HEK293 (cell line): ENCODE data around the gene DNMT3L.

Experiments used
- CTCF ChIA-PET: fragments of 350-600 bp; formaldehyde crosslinking; extraction: SDS; loops from one replicate; lab custom pipeline; 2021; ENCODE audit warnings: antibody characterized with exemption; lab: Yijun Ruan, JAX
- POLR2A ChIA-PET: fragments of 300-600 bp; formaldehyde crosslinking; extraction: SDS; loops from one replicate; lab custom pipeline; 2020; ENCODE audit warnings: antibody characterized with exemption, inconsistent platforms; lab: Yijun Ruan, JAX
- H3K27ac ChIP-seq: fragments of 200-500 bp; sonication (Bioruptor generic); 2 replicates; pipeline ENCODE4 v1.5.1; 2014; ENCODE audit warnings: low read depth, low read length, control low read depth, inconsistent platforms; ENCODE audit errors: extremely low read depth
- H3K36me3 ChIP-seq, 2 experiments: fragments of 200-500 bp in 1 of 2; sonication (Bioruptor generic) in 1 of 2; 1 replicate in 1 of 2; 2 replicates in 1 of 2; pipeline ENCODE4 v1.5.1; 2014 to 2017; ENCODE audit warnings: inconsistent platforms in 2 of 2, low read length in 2 of 2; ENCODE audit not compliant: control insufficient read depth in 2 of 2, insufficient read depth in 1 of 2
- H3K4me1 ChIP-seq: fragments of 200-500 bp; sonication (Bioruptor generic); 2 replicates; pipeline ENCODE4 v1.5.1; 2014; ENCODE audit warnings: mild to moderate bottlenecking, low read length, inconsistent platforms; ENCODE audit not compliant: control insufficient read depth, insufficient read depth
- H3K4me3 ChIP-seq: 2 replicates; pipeline ENCODE4 v1.5.1; 2011; ENCODE audit warnings: low read depth, mild to moderate bottlenecking, control low read depth, low read length, moderate library complexity
- H3K9me3 ChIP-seq: fragments of 200-500 bp; sonication (Bioruptor generic); 2 replicates; pipeline ENCODE4 v1.5.1; 2014; ENCODE audit warnings: low read depth, low read length, inconsistent platforms; ENCODE audit not compliant: control insufficient read depth, insufficient read depth
- AEBP2 ChIP-seq: fragments of 450-650 bp; formaldehyde crosslinking; IDR thresholded peaks from 2 replicates; pipeline ENCODE4 v1.5.1; 2016; ENCODE audit warnings: missing biosample characterization, missing genetic modification characterization, borderline replicate concordance
- KLF8 ChIP-seq: fragments of 450-650 bp; formaldehyde crosslinking; IDR thresholded peaks from 2 replicates; pipeline ENCODE4 v1.5.1; 2016; ENCODE audit warnings: missing biosample characterization, missing genetic modification characterization
- KLF9 ChIP-seq: fragments of 450-650 bp; formaldehyde crosslinking; IDR thresholded peaks from 2 replicates; pipeline ENCODE4 v1.5.1; 2016; ENCODE audit warnings: missing biosample characterization, missing genetic modification characterization, low read depth
- REPIN1 ChIP-seq: fragments of 450-650 bp; formaldehyde crosslinking; IDR thresholded peaks from 2 replicates; pipeline ENCODE4 v1.5.1; 2017; ENCODE audit warnings: missing biosample characterization, missing genetic modification characterization, low read depth
- SP2 ChIP-seq: fragments of 450-650 bp; formaldehyde crosslinking; IDR thresholded peaks from 2 replicates; pipeline ENCODE4 v1.5.1; 2016; ENCODE audit warnings: missing biosample characterization, missing genetic modification characterization
- SP7 ChIP-seq: fragments of 450-650 bp; formaldehyde crosslinking; IDR thresholded peaks from 2 replicates; pipeline ENCODE4 v1.5.1; 2016; ENCODE audit warnings: missing biosample characterization, missing genetic modification characterization
- ZBTB6 ChIP-seq: fragments of 450-650 bp; formaldehyde crosslinking; IDR thresholded peaks from 2 replicates; pipeline ENCODE4 v1.5.1; 2017; ENCODE audit warnings: missing biosample characterization, missing genetic modification characterization
- ZFP41 ChIP-seq: fragments of 450-650 bp; formaldehyde crosslinking; IDR thresholded peaks from 2 replicates; pipeline ENCODE4 v1.5.1; 2016; ENCODE audit warnings: missing biosample characterization, missing genetic modification characterization, borderline replicate concordance
- ZNF121 ChIP-seq: fragments of 450-650 bp; formaldehyde crosslinking; IDR thresholded peaks from 2 replicates; pipeline ENCODE4 v1.5.1; 2016; ENCODE audit warnings: missing biosample characterization, missing genetic modification characterization
- ZNF146 ChIP-seq: fragments of 450-650 bp; formaldehyde crosslinking; IDR thresholded peaks from 2 replicates; pipeline ENCODE4 v1.5.1; 2016; ENCODE audit warnings: missing biosample characterization, missing genetic modification characterization
- ZNF26 ChIP-seq: fragments of 450-650 bp; formaldehyde crosslinking; IDR thresholded peaks from 2 replicates; pipeline ENCODE4 v1.5.1; 2016; ENCODE audit warnings: missing biosample characterization, missing genetic modification characterization
- ZNF280D ChIP-seq: fragments of 450-650 bp; formaldehyde crosslinking; IDR thresholded peaks from 2 replicates; pipeline ENCODE4 v1.5.1; 2016; ENCODE audit warnings: missing biosample characterization, missing genetic modification characterization
- ZNF48 ChIP-seq: fragments of 450-650 bp; formaldehyde crosslinking; IDR thresholded peaks from 2 replicates; pipeline ENCODE4 v1.5.1; 2016; ENCODE audit warnings: missing biosample characterization, missing genetic modification characterization
- ZNF501 ChIP-seq: fragments of 450-650 bp; formaldehyde crosslinking; IDR thresholded peaks from 2 replicates; pipeline ENCODE4 v1.5.1; 2016; ENCODE audit warnings: missing biosample characterization, missing genetic modification characterization
- ZNF610 ChIP-seq: fragments of 450-650 bp; formaldehyde crosslinking; IDR thresholded peaks from 2 replicates; pipeline ENCODE4 v1.5.1; 2016; ENCODE audit warnings: missing biosample characterization, missing genetic modification characterization, borderline replicate concordance
- ZNF76 ChIP-seq: fragments of 450-650 bp; formaldehyde crosslinking; IDR thresholded peaks from 2 replicates; pipeline ENCODE4; 2016; ENCODE audit warnings: low read depth, missing biosample characterization, missing genetic modification characterization, borderline replicate concordance
- ZSCAN30 ChIP-seq: fragments of 450-650 bp; IDR thresholded peaks from 2 replicates; pipeline ENCODE4 v1.5.1; 2018; ENCODE audit warnings: missing biosample characterization, mild to moderate bottlenecking, missing genetic modification characterization, moderate library complexity
- ZSCAN4 ChIP-seq: fragments of 450-650 bp; formaldehyde crosslinking; IDR thresholded peaks from 2 replicates; pipeline ENCODE4 v1.5.1; 2017; ENCODE audit warnings: missing biosample characterization, missing genetic modification characterization
- ZSCAN5A ChIP-seq: fragments of 450-650 bp; formaldehyde crosslinking; IDR thresholded peaks from 2 replicates; pipeline ENCODE4 v1.5.1; 2016; ENCODE audit warnings: missing biosample characterization, missing genetic modification characterization

DNMT3L gene

GRCh38 chr21:44299085-44299457 is 37.4 kb upstream of the DNMT3L start:
- Histone ChIP-seq H3K27ac (peak overlapping the region; percentile 81; the same call in 1 of the 2 replicates), H3K9me3 (no peaks in the 10 kb centered on the region), H3K36me3 (no peaks in the 10 kb centered on the region), H3K4me3 (peak overlapping the region; percentile 64), H3K4me1 (peaks cover 8% of the 10 kb centered on the region; the same call in 1 of the 2 replicates)
- TF ChIP-seq KLF9 (tag by site-specific recombination) = no peak
- peak; percentile 82 for TF ChIP-seq ZSCAN4 (tag by site-specific recombination)
- no peak for TF ChIP-seq ZNF501 (tag by site-specific recombination)
- no peak for TF ChIP-seq ZSCAN30 (tag by site-specific recombination)
- TF ChIP-seq SP2 (tag by site-specific recombination) = no peak
- TF ChIP-seq AEBP2 (tag by site-specific recombination) = no peak
- CTCF ChIA-PET = interaction anchor here (0.6 to 2.2 kb wide), 6 partner anchors 10 to 1372 kb away, joined by 3 to 11 read pairs (median 3); no protein-coding TSS in a partner anchor
- POLR2A ChIA-PET = interaction anchor here (0.8 kb wide), 1 partner anchor 40 kb away, joined by 3 read pairs; no protein-coding TSS in a partner anchor

GRCh38 chr21:44298301-44298700 is 36.6 kb upstream of the DNMT3L start:
- H3K4me1 ChIP-seq = peaks cover 8% of the 10 kb centered on the region; the same call in 1 of the 2 replicates
- H3K9me3 ChIP-seq = no peaks in the 10 kb centered on the region
- H3K4me3 ChIP-seq = no peak overlapping the region
- H3K36me3 ChIP-seq = no peaks in the 10 kb centered on the region
- CTCF ChIA-PET = interaction anchor here (0.6 to 2.2 kb wide), 18 partner anchors 11 to 1372 kb away, joined by 3 to 14 read pairs (median 4); no protein-coding TSS in a partner anchor
- 0 out of 2 replicates have a peak, but pooled peaks have one; percentile 3 for TF ChIP-seq SP7 (tag by site-specific recombination)
- TF ChIP-seq REPIN1 = peak; percentile 4; the same call in 1 of the 2 replicates
- 0 out of 2 replicates have a peak, but pooled peaks have one; percentile 23 for TF ChIP-seq ZFP41
- 0 out of 2 replicates have a peak, but pooled peaks have one; percentile 15 for TF ChIP-seq KLF8
- 0 out of 2 replicates have a peak, but pooled peaks have one; percentile 5 for TF ChIP-seq ZNF610 (tag by site-specific recombination)
- TF ChIP-seq ZNF26 (tag by site-specific recombination) = no peak
- peak; percentile 2; the same call in 1 of the 2 replicates for TF ChIP-seq ZBTB6 (tag by site-specific recombination)
- no peak for TF ChIP-seq ZNF76
- peak; percentile 78; the same call in 1 of the 2 replicates for TF ChIP-seq ZSCAN5A
- TF ChIP-seq ZNF280D = 0 out of 2 replicates have a peak, but pooled peaks have one; percentile 59
- no peak for TF ChIP-seq ZNF121
- TF ChIP-seq ZNF48 (tag by site-specific recombination) = 0 out of 2 replicates have a peak, but pooled peaks have one; percentile 4
- TF ChIP-seq ZNF146 (tag by site-specific recombination) = peak; percentile 100
- POLR2A ChIA-PET = interaction anchor here (1.1 kb wide), 1 partner anchor 40 kb away, joined by 3 read pairs; no protein-coding TSS in a partner anchor
- H3K27ac ChIP-seq = no peak overlapping the region
